C4-2B (cell line): ENCODE data around the gene AP2A2.

ENCODE experiments used
- CTCF ChIP-seq: fragments of 450-650 bp; conservative IDR thresholded peaks from 2 replicates; pipeline ENCODE4 v1.5.1; 2017; ENCODE audit warnings: mild to moderate bottlenecking
- ZFX ChIP-seq: fragments of 450-650 bp; IDR thresholded peaks from 2 replicates; pipeline ENCODE4 v1.6.1; 2017

- TF ChIP-seq CTCF (no peak), ZFX (no peak)
These were observed 99.9 kb downstream of the AP2A2 start for GRCh38 chr11:1025410-1026162.
